ENCODE data around the gene DDN. TPM values are rescaled to one million over a fixed set of nuclear protein-coding genes. Genes with fewer than 3 reads are reported as not detected.

The DDN gene
- polyA plus RNA-seq, 3 donors = 76.0 to 85.9 (median 81.6) TPM

DNA sequence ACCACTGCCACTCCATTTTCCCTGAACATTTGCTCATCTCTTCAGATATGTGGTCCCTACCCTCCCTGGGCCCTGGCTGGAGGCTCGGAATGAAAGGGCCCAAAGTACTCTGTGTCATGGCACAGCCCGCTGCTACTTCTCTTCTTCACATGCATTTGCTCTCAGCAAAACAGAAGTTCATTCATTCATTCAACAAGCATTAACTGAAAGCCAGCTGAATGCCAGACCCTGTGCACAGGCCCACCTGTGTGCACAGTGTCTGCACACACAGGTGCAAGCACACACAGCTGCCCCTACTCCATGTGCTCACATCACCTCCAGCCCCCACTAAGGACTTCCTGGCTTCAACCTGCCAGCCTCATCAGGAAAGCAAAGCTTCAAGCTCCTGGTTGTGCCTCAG is 13.3 kb downstream of the DDN start:
- no peak for DNase-seq (ENCODE audit: low read depth in 3 of 3, low spot score in 2 of 3)

DNA sequence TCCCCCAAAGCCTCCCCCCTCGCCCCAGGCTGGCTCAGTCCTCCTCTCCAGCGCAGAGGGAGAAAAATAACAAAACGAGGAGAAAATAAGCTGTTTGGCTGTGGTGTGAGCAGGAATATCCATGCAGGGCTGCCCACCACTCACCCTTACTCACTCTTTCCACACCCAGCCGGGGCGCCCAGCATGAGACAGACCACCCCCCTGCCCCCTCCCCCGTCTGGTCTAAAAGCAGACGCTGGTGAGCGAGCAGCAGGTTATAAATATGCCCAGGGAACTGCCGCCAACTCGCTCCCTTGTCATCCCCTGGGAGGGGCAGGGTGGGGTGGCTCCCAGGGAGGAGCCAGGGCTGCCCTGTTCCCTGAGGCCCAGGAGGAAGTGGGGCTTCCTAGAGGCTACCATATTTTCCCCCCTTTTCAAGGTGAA is 13.7 kb downstream of the DDN start:
- no peak for DNase-seq (ENCODE audit: low read depth in 3 of 3, low spot score in 2 of 3)

DNA sequence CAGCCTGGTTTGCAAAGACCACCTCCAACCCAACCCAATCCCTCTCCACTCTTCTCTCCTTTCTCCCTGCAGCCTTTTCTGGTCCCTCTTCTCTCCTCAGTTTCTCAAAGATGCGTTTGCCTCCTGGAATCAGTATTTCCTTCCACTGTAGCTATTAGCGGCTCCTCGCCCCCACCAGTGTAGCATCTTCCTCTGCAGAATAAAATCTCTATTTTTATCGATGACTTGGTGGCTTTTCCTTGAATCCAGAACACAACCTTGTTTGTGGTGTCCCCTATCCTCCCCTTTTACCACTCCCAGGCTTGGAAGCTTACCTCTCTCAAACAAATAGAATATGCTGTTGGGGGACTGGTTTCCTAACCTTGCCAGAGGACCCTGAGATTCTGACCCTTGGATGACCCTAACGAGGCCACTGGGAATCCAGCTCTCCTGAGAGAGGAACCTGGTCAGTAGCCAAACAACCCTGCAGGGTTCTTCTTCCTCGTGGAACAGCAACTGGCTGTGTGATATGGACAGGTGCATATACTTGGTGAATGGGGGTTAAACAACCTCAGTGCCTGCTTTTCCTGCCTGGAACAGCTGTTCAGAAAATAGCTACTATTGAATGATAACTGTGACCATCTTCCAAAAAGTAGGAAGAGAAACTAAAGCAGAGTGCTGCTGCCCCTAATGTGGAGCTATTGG is 16.6 kb downstream of the DDN start:
- DNase-seq (ENCODE audit: low read depth in 3 of 3, low spot score in 2 of 3) = no peak

DNA sequence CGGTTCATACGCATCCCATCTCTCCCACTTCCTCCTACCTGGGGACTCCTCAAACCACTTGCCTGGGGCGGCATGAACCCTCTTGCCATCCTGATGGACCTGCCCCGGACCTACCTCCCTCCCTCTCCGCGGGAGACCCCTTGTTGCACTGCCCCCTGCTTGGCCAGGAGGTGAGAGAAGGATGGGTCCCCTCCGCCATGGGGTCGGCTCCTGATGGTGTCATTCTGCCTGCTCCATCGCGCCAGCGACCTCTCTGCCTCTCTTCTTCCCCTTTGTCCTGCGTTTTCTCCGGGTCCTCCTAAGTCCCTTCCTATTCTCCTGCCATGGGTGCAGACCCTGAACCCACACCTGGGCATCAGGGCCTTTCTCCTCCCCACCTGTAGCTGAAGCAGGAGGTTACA is 17.4 kb downstream of the DDN start:
- no peak for DNase-seq (ENCODE audit: low read depth in 3 of 3, low spot score in 2 of 3)

DNA sequence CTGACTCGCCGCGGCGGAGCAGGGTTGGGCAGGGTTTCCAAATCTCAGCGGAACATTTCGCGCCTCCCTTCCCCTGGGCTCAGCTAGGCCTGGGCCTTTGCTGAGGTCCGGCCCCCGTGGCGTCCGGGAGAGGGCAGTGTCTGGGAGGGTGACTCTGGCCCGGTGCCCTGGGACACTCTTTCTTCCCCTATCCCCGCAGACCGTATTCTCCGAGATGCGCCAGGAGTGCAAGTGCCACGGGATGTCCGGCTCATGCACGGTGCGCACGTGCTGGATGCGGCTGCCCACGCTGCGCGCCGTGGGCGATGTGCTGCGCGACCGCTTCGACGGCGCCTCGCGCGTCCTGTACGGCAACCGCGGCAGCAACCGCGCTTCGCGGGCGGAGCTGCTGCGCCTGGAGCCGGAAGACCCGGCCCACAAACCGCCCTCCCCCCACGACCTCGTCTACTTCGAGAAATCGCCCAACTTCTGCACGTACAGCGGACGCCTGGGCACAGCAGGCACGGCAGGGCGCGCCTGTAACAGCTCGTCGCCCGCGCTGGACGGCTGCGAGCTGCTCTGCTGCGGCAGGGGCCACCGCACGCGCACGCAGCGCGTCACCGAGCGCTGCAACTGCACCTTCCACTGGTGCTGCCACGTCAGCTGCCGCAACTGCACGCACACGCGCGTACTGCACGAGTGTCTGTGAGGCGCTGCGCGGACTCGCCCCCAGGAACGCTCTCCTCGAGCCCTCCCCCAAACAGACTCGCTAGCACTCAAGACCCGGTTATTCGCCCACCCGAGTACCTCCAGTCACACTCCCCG is 18.0 kb downstream of the DDN start:
- no peak for DNase-seq (ENCODE audit: low read depth in 3 of 3, low spot score in 2 of 3)

DNA sequence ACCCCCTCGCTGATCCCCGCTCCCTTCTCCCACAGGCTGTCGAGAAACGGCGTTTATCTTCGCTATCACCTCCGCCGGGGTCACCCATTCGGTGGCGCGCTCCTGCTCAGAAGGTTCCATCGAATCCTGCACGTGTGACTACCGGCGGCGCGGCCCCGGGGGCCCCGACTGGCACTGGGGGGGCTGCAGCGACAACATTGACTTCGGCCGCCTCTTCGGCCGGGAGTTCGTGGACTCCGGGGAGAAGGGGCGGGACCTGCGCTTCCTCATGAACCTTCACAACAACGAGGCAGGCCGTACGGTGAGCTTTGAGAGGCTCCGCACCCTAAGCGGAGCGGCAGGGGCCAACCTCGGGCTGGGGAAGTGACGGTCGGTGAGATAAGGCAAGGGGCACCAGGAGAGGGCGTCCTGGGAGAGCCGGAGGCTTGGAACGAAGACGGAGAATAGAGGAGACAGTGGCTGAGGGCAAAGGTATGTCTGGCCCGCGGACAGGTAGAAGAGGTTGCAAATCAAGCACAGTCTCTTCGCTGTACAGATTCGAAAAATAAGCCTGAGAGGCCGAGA is 18.7 kb downstream of the DDN start:
- no peak for DNase-seq (ENCODE audit: low read depth in 3 of 3, low spot score in 2 of 3)

DNA sequence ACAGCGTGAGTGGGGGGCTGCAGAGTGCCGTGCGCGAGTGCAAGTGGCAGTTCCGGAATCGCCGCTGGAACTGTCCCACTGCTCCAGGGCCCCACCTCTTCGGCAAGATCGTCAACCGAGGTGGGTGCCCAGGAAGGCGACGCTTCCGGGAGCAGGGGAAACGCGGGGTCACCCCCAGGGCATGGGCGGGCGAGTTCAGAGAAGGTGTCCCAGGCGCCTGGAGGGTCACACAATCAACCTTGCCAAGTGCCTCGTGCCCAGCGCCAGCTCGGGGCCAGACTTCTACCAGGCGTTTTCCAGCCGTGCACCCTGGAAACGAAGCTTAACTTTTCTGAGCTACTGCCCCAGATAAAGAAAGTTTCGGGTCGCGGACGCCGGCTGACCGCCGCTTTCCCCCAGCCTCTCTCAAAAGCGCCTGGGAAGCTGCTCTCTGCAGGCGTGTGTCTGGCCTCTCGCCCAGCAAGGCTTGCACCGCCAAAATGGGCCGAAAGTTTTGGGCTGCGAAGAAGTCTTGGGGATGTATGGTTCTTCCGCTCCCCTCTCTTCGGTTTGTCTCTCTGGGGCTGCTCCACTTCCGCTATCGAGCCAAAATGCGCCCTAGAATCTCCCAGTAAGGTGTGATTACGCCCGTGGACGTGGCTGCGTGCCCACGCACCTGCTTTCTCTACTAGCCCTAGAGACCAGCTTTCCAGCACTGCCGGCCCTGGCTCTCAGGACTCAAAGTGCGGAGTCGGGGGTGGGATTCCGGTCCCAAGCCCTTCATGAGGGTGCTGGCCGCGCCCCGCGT is 19.4 kb downstream of the DDN start:
- no peak for DNase-seq (ENCODE audit: low read depth in 3 of 3, low spot score in 2 of 3)

DNA sequence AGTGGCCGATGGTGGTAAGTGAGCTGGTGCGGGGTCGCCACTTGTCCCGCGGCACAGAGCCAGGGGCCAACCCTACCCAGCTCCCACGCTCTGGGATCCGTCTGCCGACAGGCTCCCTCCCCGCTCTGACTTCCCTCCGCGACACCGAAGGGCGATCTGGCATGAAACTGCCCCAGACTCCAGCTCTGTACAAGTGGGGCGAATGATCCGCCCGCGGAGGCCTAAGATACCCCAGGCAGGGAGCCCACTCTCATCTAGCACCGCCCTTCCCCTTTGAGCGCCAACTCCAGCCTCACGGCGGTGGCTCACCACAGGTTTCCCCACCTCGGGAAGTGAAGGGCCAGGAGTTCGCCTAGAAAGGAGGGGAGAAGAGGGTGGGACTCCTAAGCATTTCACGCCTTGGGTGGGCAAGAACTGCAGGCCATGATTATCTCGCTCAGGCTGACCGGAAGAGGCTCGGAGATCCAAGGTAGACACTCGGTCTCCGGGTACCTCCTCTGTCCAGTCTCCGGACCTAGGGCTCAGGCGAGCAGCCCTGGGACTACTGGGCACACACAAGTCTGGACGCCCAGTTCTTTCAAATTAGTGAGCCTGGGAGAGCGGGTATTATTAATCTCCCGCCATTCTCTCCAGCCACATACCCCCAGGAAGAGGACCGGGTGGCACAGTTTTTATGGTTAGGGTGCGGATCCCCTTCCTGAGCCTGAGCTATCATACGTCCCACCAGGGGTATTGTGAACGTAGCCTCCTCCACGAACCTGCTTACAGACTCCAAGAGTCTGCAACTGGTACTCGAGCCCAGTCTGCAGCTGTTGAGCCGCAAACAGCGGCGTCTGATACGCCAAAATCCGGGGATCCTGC is 20.2 kb downstream of the DDN start:
- DNase-seq (ENCODE audit: low read depth in 3 of 3, low spot score in 2 of 3) = no peak

DNA sequence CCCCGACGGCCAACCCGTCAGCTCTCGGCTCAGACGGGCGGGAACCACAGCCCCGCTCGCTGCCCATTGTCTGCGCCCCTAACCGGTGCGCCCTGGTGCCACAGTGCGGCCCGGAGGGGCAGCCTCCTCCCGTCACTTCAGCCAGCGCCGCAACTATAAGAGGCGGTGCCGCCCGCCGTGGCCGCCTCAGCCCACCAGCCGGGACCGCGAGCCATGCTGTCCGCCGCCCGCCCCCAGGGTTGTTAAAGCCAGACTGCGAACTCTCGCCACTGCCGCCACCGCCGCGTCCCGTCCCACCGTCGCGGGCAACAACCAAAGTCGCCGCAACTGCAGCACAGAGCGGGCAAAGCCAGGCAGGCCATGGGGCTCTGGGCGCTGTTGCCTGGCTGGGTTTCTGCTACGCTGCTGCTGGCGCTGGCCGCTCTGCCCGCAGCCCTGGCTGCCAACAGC is 20.9 kb downstream of the DDN start, which contains the start of gene WNT1:
Gene WNT1 (plus strand): TSS at position 32 of the 450 bp plus-strand sequence. CDS start 329 bp downstream, at position 361.
- no peak for DNase-seq (ENCODE audit: low read depth in 3 of 3, low spot score in 2 of 3)

DNA sequence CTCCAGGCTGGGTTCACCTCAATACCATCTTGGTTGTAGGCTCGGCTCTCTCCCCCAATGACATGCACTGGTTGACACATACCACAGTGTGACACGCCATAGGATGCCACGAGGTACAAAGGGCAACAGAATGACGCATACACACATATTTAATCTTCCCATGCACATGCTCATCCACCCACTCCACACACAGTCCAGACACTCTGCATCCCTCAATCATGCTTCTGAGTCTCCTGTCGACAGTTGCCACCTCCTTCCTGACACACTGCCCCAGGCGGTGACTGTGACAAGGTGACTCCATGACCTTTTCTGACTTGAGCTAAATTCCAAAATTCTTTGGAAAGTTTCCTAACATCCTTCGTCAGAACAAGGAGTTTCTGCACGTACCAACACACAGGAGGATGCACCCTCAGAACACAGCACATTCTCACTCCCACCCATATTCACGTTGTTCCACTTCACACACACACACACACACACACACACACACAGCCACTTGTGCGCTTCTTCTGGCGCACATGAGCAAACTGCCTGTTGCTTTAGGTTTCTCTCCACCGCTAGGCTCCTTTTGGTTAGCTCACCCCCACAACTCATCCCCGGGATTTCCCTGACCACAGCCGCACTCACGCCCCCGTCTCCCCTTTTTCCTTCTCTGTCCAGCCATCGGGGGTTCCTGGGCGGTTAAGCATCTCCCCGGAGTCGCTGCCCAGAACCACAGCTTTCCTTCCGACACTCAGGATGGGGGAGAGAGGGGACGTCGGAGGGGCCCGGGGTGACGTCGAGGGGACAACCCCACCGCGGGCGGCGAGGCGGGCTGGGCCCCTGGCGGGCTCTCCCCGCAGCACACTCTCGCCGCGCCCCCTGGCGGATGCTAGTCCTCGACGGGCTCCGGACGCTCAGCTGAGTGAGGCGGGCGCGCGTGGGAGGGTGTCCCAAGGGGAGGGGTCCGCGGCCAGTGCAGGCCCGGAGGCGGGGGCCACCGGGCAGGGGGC is 21.6 kb downstream of the DDN start:
- no peak for DNase-seq (ENCODE audit: low read depth in 3 of 3, low spot score in 2 of 3)

DNA sequence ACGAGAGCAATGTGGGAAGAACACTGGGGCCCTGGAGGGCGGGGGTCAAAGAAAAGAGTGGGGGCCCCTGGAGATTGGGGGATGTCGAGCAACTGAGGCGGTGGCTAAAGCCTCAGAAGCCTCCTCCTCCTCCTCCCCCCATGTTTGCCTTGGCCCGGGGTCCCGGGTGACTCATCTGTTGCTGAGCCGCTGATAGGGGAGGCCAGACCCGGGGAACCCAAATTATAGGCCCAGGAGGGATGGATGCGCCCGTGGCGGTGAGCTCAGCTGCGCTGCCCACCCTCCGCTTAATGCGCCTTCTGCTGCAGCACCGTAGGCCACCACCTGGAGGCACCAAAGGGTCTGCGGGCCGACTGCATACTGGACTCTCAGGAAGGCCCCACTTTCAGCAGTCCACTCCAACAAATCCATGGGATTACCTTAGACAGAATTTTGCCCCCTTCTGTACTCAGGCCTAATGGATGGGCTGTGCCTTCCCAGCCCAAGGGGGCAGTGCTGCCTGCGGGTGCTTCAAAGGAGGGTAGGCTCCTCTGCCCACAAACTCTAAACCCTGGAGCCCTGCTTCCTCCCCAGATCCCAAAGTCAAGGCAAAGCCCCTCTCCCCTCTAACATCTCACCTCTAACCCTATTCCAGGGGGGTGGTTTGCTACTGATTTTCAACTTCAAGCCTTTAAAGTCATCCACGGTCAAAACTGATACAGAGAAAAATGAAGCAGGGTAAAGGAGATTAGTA is 25.1 kb downstream of the DDN start:
- DNase-seq (ENCODE audit: low read depth in 3 of 3, low spot score in 2 of 3) = no peak

DNA sequence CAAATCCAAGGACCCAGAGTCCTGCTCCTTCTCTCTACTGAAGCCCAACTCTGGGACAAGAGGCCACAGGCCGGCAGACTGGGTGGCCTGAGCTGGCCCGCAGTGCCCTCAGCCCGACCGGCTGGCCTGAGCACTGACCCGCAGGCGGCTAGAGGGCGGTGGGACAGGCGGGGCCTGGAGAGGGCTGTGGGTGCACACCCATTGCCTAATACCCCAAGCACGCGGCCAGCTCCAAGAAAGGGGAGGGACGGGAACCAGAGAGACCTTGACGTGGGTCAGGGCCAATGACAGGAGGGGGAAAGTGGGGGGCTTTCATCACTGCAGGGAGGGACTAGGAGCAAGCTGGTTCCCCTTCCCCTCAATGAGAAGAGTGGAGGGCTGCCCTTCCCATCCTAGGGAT is 25.6 kb downstream of the DDN start:
- DNase-seq (ENCODE audit: low read depth in 3 of 3, low spot score in 2 of 3) = no peak

DNA sequence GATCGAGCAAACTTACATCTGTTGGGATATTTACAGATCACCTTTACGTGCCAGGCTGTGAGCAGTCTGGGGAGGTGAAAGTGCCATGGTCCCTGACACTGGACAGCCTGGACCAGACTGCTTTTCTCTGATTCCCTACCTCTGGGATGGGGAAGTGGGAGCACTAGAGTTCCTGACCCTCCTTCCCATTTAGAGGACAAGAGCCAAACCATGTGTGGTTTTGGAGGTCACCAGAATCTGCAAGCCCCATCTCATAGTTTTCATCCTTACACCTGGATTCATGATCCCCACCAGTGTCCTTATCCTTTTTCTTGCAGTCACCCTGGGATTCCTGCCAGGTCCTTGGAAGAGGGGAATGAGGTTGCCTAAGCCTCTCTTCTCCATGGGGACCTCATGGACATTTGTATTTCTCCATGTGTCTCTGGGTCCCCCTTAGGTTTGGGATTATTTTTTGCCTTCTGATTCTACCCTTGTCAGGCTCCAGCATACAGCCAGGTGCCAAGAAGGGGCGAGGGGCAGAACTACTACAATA is 26.2 kb downstream of the DDN start:
- DNase-seq (ENCODE audit: low read depth in 3 of 3, low spot score in 2 of 3) = no peak

DNA sequence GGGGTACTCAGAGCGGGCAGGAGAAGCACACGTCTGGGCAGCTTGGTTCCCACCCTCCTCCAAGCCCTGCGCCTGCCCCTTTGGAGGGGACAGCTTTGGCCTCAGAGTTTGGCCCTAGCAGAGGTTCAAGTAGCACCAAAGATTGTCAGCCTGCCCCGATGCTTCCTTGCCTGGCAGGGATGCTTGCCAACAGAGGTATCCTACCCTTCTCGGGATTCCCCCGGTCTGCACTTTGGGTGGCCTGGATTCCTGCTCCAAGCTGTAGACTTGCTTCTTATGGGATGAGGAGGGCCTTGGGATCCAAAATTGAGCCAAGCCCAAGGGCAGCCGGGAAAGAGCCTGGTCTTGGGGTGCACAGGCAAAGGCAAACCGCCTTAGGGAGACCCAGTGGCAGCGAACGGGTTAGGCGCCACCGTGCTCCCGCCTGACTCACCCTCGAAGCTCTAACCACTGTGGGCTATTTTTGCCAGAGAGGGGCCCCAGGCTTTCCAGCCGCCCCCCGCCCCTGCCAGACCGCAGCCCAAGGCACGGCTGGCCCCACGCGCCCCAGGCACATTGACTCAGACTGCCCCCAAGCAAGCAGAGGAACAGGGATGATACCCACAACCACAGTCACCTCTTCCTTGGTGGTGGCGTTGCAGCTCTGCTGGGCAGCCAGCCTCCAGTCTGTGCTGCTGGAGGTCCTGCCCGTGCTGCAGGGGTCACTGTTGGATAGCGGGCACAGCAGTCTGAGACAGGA is 26.8 kb downstream of the DDN start:
- no peak for DNase-seq (ENCODE audit: low read depth in 3 of 3, low spot score in 2 of 3)

DNA sequence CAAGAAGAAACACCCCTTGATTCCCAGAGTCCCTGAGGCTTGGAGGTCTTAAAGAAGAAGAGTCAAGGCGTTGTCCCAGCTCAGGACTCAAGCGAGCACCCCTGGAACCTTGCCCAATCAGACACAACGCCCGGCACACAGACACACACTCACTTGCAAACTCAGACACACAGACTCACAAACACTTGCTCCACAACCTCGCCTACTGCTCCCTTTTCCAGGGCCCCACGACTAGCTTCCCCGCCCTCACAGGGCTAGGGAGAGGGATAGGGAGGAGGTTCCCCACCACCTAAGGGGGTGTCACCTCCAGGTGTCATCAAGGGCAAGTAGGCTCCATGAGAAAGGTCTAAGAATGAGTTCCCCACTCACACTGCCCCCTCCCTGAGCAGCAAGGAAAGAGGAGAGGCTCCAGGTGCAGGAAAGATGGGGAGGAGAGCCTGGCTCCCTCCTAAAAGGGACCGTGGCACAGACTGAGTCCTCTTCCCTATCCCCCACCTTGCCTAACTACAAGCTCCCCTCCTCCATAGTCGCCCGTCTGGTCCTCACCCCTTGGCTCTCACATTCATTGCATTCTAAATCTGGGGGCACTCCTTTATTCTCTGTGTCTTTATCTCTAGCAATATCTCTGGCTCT is 28.4 kb downstream of the DDN start:
- DNase-seq (ENCODE audit: low read depth in 3 of 3, low spot score in 2 of 3) = no peak

DNA sequence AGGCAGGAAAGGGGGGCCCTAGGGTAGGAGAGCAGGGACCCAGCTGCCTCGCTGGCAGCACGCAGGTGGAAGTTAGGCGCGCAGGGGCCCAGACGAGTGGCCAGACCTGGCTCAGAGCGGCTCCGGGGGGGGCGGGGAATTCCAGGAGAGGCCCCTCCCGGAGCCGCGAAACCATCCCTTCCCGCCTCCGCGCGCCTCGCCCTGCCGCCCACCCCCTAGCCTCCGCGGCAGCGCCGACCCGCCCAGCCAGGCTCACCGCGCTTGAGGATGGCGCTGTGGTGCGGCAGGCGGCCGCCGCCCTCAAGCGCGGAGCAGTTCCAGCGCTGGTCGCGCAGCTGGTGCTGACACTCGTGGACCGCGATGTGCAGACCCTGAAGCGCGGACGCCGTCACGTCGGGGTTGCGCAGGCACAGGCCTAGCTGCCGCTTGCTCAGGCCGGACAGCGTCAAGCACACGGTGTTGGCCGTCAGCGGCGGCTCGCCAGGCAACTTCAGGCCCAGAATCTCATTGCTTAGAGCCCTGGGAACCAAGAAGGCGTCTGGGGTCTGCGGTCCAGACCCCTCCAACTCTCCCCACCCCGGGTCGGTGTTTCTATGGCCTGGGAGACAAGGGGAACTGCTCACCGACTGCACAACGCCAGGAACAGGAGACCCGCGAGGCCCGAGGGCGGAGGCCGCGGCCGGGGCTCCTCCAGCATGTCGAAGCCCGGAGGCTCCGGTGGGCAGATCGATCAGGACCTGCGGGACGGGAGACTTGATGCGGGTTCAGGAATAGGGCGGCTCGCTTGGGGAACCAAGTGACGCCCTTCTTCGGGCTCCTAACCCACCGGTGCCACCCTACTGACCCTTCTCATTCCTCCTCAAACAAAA is 29.1 kb downstream of the DDN start:
- no peak for DNase-seq (ENCODE audit: low read depth in 3 of 3, low spot score in 2 of 3)
